ENCODE results near the gene RTN4RL1.

The RTN4RL1 gene

GRCh38 chr17:2034157-2034556 lies 9.0 kb upstream of the RTN4RL1 start:
- POLR2A ChIA-PET: interaction anchor here (1.7 kb wide), 1 partner anchor 8 kb away, joined by 4 read pairs; the partner anchor contains the start of gene OVCA2
- TF ChIP-seq, protein P1, sequence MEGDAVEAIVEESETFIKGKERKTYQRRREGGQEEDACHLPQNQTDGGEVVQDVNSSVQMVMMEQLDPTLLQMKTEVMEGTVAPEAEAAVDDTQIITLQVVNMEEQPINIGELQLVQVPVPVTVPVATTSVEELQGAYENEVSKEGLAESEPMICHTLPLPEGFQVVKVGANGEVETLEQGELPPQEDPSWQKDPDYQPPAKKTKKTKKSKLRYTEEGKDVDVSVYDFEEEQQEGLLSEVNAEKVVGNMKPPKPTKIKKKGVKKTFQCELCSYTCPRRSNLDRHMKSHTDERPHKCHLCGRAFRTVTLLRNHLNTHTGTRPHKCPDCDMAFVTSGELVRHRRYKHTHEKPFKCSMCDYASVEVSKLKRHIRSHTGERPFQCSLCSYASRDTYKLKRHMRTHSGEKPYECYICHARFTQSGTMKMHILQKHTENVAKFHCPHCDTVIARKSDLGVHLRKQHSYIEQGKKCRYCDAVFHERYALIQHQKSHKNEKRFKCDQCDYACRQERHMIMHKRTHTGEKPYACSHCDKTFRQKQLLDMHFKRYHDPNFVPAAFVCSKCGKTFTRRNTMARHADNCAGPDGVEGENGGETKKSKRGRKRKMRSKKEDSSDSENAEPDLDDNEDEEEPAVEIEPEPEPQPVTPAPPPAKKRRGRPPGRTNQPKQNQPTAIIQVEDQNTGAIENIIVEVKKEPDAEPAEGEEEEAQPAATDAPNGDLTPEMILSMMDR (IDR thresholded peaks at IDR 0.05; ENCODE audit: insufficient read depth, low read length, missing control alignments): no peak
- H3K4me3 ChIP-seq (ENCODE audit: low read depth, low read length): no peak overlapping the region
- DNase-seq (ENCODE audit: low read depth, low spot score): no peak
- CTCF ChIA-PET: interaction anchor here (1.0 to 15.3 kb wide), 6 partner anchors 10 to 156 kb away, joined by 4 to 223 read pairs (median 6); partner anchors contain the start of gene HIC1

- ChIA-PET POLR2A (interaction anchor here (1.7 kb wide), 1 partner anchor 9 kb away, joined by 4 read pairs; the partner anchor contains the start of gene OVCA2), CTCF (interaction anchor here (0.6 to 15.3 kb wide), 7 partner anchors 9 to 247 kb away, joined by 3 to 223 read pairs (median 5); partner anchors contain the start of gene HIC1)
- no peak for DNase-seq (ENCODE audit: low read depth, low spot score)
- TF ChIP-seq, protein P1 (IDR thresholded peaks at IDR 0.05; ENCODE audit: insufficient read depth, low read length, missing control alignments): no peak
- peak overlapping the region; percentile 20; the same call in 1 of the 2 replicates for H3K4me3 ChIP-seq (ENCODE audit: low read depth, low read length)
These were observed 8.0 kb upstream of the RTN4RL1 start for GRCh38 chr17:2033153-2033552.

DNA sequence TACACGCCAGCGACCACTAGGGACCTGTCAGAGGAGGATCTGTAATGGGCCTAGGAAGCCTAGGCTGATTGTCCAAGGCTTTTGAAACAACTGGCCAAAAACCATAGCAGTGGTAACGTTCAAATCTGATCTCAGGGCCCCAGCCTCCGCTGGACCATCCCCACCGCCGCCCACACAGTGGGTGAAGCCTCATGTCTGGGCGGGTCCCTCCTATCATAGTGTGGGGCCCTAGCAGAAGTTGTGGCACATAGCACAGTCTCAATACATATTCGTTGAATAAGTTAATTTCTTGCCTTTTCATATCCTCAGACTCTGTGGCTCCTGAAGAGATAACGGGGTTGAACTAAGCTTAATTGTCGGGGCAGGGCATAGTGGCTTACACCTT lies 5.6 kb upstream of the RTN4RL1 start:
- ChIA-PET CTCF (interaction anchor here (1.0 to 15.3 kb wide), 8 partner anchors 10 to 219 kb away, joined by 3 to 223 read pairs (median 6); partner anchors contain the start of gene OVCA2), POLR2A (no interaction called here)
- no peak for DNase-seq (ENCODE audit: low read depth, low spot score)
- TF ChIP-seq, protein P1 (IDR thresholded peaks at IDR 0.05; ENCODE audit: insufficient read depth, low read length, missing control alignments): peak; percentile 71
- peak overlapping the region; percentile 100 for H3K4me3 ChIP-seq (ENCODE audit: low read depth, low read length)

GRCh38 chr17:2029911-2030778 lies 5.0 kb upstream of the RTN4RL1 start, which contains the start of gene DPH1:
TSS of gene DPH1 (plus strand) at chr17:2030153. CDS start at chr17:2030170, 17 bp downstream.
- CTCF ChIA-PET: interaction anchor here (0.6 to 15.3 kb wide), 5 partner anchors 11 to 148 kb away, joined by 3 to 223 read pairs (median 20); partner anchors contain the start of gene OVCA2
- TF ChIP-seq, protein P1 (IDR thresholded peaks at IDR 0.05; ENCODE audit: insufficient read depth, low read length, missing control alignments): no peak
- POLR2A ChIA-PET: interaction anchor here (1.0 kb wide), 1 partner anchor 38 kb away, joined by 4 read pairs; no protein-coding TSS in a partner anchor
- peak within 1 kb of the TSS; percentile 100 for H3K4me3 ChIP-seq (ENCODE audit: low read depth, low read length)
- DNase-seq (ENCODE audit: low read depth, low spot score): no peak

DNA sequence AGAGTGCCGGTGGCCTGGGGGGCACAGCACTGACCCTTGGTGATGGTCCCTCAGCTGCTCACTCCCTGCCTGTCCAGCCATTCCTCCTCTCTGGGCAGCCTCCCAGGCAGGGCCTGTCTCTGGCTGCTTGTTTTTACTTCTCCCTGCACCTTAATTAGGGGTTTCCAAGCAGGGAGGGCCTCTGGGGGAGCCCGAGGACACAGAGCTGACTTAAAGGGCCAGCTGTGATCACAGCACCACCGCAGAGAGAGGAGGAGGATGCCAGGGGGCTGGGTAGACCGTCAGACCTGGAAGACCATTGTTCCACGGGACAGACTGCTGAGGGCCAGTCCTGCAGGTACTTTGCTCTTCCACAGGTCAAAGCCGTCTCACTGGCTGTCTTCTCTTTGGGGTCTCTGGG lies 3.6 kb upstream of the RTN4RL1 start:
- ChIA-PET CTCF (interaction anchor here (0.7 to 15.3 kb wide), 6 partner anchors 9 to 388 kb away, joined by 3 to 223 read pairs (median 16); no protein-coding TSS in a partner anchor), POLR2A (no interaction called here)
- TF ChIP-seq, protein P1 (IDR thresholded peaks at IDR 0.05; ENCODE audit: insufficient read depth, low read length, missing control alignments): peak; percentile 16
- no peak overlapping the region for H3K4me3 ChIP-seq (ENCODE audit: low read depth, low read length)
- DNase-seq (ENCODE audit: low read depth, low spot score): no peak

DNA sequence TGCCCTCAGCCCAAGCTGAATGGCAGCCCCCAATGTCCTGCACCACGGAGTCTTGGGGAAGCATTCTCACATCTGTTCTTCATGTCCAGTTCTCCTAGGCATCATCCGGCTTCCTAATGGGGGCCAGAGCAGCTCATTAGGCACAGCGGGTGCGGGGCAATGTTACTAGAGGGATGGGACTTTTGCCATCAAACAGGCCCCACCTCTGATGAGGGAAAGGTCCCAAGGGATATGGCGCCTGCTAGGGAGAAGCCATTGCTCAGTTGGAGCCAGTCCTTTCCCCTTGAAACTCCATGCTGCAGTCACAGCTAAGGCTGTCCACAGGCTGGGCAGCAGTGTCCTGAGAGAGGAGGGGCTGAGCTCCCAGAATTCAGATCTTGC lies 3.1 kb upstream of the RTN4RL1 start:
- H3K4me3 ChIP-seq (ENCODE audit: low read depth, low read length): no peak overlapping the region
- CTCF ChIA-PET: interaction anchor here (0.7 to 15.3 kb wide), 5 partner anchors 8 to 388 kb away, joined by 3 to 223 read pairs (median 28); no protein-coding TSS in a partner anchor
- POLR2A ChIA-PET: no interaction called here
- no peak for DNase-seq (ENCODE audit: low read depth, low spot score)
- TF ChIP-seq, protein P1 (IDR thresholded peaks at IDR 0.05; ENCODE audit: insufficient read depth, low read length, missing control alignments): no peak

Measured in AG04449 (cell line).